Loucy (cell line): ENCODE measurements around the gene DMRTA2.

Experiments
- EZH2phosphoT487 ChIP-seq: fragments of 200-600 bp; IDR thresholded peaks from 2 replicates; pipeline ENCODE4 v1.6.1; 2018; ENCODE audit warnings: antibody characterized with exemption, mild to moderate bottlenecking, moderate library complexity, borderline replicate concordance
- TF ChIP-seq, protein P1 (sequence below): fragments of 200-600 bp; sonication (generic); conservative IDR thresholded peaks from 2 replicates; pipeline ENCODE4 v1.5.1; 2014; ENCODE audit warnings: mild to moderate bottlenecking, antibody characterized with exemption, low read length

DNA sequence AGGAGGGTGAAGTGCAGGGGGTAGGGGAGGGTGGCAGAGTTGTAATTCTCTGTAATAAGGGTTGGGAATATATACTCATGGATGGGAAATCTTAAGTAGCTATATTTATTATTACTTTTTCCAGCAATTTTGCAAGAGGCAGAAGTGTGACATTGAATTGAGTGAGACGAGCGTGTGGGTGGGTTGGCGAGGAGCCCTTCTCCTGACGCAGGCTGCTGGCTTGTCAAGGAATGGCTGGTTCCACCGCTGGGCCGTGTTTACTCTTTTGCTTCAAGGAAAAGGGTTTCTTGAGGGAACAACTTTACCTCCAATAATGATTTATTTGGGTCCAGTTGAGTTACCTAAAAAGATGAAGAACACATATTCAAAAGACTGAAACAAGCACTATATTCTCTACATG lies 17.9 kb upstream of the DMRTA2 start:
- TF ChIP-seq, protein P1, sequence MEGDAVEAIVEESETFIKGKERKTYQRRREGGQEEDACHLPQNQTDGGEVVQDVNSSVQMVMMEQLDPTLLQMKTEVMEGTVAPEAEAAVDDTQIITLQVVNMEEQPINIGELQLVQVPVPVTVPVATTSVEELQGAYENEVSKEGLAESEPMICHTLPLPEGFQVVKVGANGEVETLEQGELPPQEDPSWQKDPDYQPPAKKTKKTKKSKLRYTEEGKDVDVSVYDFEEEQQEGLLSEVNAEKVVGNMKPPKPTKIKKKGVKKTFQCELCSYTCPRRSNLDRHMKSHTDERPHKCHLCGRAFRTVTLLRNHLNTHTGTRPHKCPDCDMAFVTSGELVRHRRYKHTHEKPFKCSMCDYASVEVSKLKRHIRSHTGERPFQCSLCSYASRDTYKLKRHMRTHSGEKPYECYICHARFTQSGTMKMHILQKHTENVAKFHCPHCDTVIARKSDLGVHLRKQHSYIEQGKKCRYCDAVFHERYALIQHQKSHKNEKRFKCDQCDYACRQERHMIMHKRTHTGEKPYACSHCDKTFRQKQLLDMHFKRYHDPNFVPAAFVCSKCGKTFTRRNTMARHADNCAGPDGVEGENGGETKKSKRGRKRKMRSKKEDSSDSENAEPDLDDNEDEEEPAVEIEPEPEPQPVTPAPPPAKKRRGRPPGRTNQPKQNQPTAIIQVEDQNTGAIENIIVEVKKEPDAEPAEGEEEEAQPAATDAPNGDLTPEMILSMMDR, result no peak
- no peak for TF ChIP-seq EZH2phosphoT487
